PC-3 (cell line): ENCODE measurements around the gene ZNF839. TPM values are rescaled to one million over a fixed set of nuclear protein-coding genes. Genes with fewer than 3 reads are reported as not detected.

Experiments used
- ATAC-seq: fragments of 200-7000 bp; cut with Tn5 transposase; 2 replicates; pipeline ENCODE4 v1.9.1; 2020; ENCODE audit warnings: mild to moderate bottlenecking, moderate library complexity
- BruUV-seq: library from RNA; stranded (reverse); fragments of 400-500 nt; replicated peaks from 2 replicates; lab custom pipeline; 2021; lab: Mats Ljungman, UMichigan
- CTCF ChIA-PET: fragments of 300-600 bp; sonication (Branson Sonifier 250); formaldehyde crosslinking; loops from one replicate; lab custom pipeline; 2022; ENCODE audit warnings: antibody characterized with exemption; lab: Charles Lee
- POLR2A ChIA-PET: fragments of 300-600 bp; sonication (Branson Sonifier 250); formaldehyde crosslinking; loops from one replicate; lab custom pipeline; 2022; ENCODE audit warnings: antibody characterized with exemption; ENCODE audit not compliant: unreplicated experiment; lab: Charles Lee
- DNase-seq: peaks from one replicate; pipeline ENCODE4 v3.0.0-alpha.2; 2015
- H2AFZ ChIP-seq: fragments of 300-600 bp; sonication (generic); 2 replicates; pipeline ENCODE4 v1.6.0; 2016; ENCODE audit warnings: antibody characterized with exemption, low read length
- H3F3A ChIP-seq: fragments of 300-600 bp; sonication (generic); one replicate; pipeline ENCODE4 v1.6.0; 2017; ENCODE audit warnings: antibody characterized with exemption, low read length, control low read depth, mild to moderate bottlenecking; ENCODE audit not compliant: unreplicated experiment
- H3K27ac ChIP-seq: fragments of 300-600 bp; sonication (generic); 2 replicates; pipeline ENCODE4 v1.5.1; 2016; ENCODE audit warnings: mild to moderate bottlenecking, low read length
- H3K27me3 ChIP-seq: fragments of 300-600 bp; sonication (generic); 2 replicates; pipeline ENCODE4 v1.6.1; 2016; ENCODE audit warnings: low read length, mixed read lengths
- H3K36me3 ChIP-seq: fragments of 300-600 bp; sonication (generic); 2 replicates; pipeline ENCODE4 v1.6.1; 2016; ENCODE audit warnings: low read depth, mixed run types, low read length, mixed read lengths
- H3K4me1 ChIP-seq: fragments of 300-600 bp; sonication (generic); 2 replicates; pipeline ENCODE4 v1.5.1; 2016; ENCODE audit warnings: low read length; ENCODE audit not compliant: insufficient read depth
- H3K4me2 ChIP-seq: fragments of 300-600 bp; sonication (generic); 2 replicates; pipeline ENCODE4 v1.6.0; 2016; ENCODE audit warnings: low read length
- H3K4me3 ChIP-seq: fragments of 300-600 bp; sonication (generic); 2 replicates; pipeline ENCODE4 v1.5.1; 2016; ENCODE audit warnings: mild to moderate bottlenecking, low read length, mixed read lengths
- H3K79me2 ChIP-seq: fragments of 300-600 bp; sonication (generic); 2 replicates; pipeline ENCODE4 v1.6.1; 2017; ENCODE audit warnings: low read length, mixed read lengths
- H3K9ac ChIP-seq: fragments of 300-600 bp; sonication (generic); 2 replicates; pipeline ENCODE4 v1.6.0; 2016; ENCODE audit warnings: mild to moderate bottlenecking, low read length
- H3K9me2 ChIP-seq: fragments of 300-600 bp; sonication (generic); replicated peaks from 2 replicates; pipeline ENCODE4 v1.6.1; 2016; ENCODE audit warnings: mixed run types, low read length, mixed read lengths
- H3K9me3 ChIP-seq: fragments of 300-600 bp; sonication (generic); 2 replicates; pipeline ENCODE4 v1.6.1; 2016; ENCODE audit warnings: low read length, mixed read lengths
- H4K20me1 ChIP-seq: fragments of 300-600 bp; sonication (generic); 2 replicates; pipeline ENCODE4 v1.6.1; 2016; ENCODE audit warnings: low read length, mixed read lengths
- EZH2 ChIP-seq: fragments of 300-600 bp; sonication (generic); IDR thresholded peaks from one replicate; pipeline ENCODE4 v1.6.1; 2017; ENCODE audit warnings: antibody characterized with exemption, mild to moderate bottlenecking, low read length; ENCODE audit not compliant: unreplicated experiment
- EZH2phosphoT487 ChIP-seq: fragments of 300-600 bp; sonication (generic); IDR thresholded peaks from 2 replicates; pipeline ENCODE4 v1.6.1; 2018; ENCODE audit warnings: mild to moderate bottlenecking, antibody characterized with exemption, low read length, borderline replicate concordance
- intact Hi-C: fragments of 100-400 bp; cut with micrococcal nuclease; formaldehyde crosslinking; loops from 2 replicates; pipeline ENCODE4 v1.9.0; 2023
- total RNA-seq: library from RNA; depleted of rRNA; stranded (reverse); fragments of >200 nt; gene quantifications from 2 replicates; pipeline ENCODE4 v1.2.3, GENCODE V29; 2014
- TF ChIP-seq, protein P1 (sequence below): fragments of 300-600 bp; sonication (generic); conservative IDR thresholded peaks from 2 replicates; pipeline ENCODE4 v1.5.1; 2017; ENCODE audit warnings: antibody characterized with exemption, low read depth, mild to moderate bottlenecking, low read length

Gene ZNF839
- total RNA-seq, 1 experiment from 2014 or later: 13.2 TPM

DNA sequence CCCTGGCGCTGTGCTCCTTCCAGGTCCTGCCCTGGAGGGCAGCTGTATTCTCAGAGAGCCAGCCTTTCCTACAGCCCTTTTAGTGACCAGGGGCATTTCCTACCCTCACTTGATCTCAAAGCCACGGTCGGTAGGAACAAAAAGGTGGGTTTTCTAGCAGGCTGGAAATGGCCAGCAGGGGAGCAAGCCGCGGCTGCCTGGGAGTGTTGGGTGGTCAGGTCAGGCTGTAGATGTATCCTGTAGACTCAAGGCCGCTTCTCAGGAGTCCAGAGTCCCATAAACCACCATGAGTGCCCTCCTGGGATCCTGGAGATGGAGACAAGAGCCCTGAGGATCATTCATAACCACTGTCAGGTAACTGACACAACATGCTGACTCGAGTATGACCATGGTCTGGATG is 24.5 kb downstream of the ZNF839 start:
- Histone ChIP-seq H3K4me1 (no peaks in the 10 kb centered on the region), H3K9me3 (no peaks in the 10 kb centered on the region), H3K36me3 (peaks cover 23% of the 10 kb centered on the region), H3K27me3 (no peaks in the 10 kb centered on the region), H3K9ac (no peak overlapping the region), H3K4me3 (no peak overlapping the region), H3F3A (no peaks in the 10 kb centered on the region), H3K79me2 (no peaks in the 10 kb centered on the region), H3K9me2 (no peaks in the 10 kb centered on the region), H2AFZ (no peak overlapping the region), H4K20me1 (no peaks in the 10 kb centered on the region), H3K27ac (no peak overlapping the region), H3K4me2 (no peak overlapping the region)
- intact Hi-C loops: no loop called here
- DNase-seq (no peak), ATAC-seq (no peak)
- ChIA-PET CTCF (no interaction called here), POLR2A (no interaction called here)
- no peak for TF ChIP-seq EZH2phosphoT487
- TF ChIP-seq, protein P1, sequence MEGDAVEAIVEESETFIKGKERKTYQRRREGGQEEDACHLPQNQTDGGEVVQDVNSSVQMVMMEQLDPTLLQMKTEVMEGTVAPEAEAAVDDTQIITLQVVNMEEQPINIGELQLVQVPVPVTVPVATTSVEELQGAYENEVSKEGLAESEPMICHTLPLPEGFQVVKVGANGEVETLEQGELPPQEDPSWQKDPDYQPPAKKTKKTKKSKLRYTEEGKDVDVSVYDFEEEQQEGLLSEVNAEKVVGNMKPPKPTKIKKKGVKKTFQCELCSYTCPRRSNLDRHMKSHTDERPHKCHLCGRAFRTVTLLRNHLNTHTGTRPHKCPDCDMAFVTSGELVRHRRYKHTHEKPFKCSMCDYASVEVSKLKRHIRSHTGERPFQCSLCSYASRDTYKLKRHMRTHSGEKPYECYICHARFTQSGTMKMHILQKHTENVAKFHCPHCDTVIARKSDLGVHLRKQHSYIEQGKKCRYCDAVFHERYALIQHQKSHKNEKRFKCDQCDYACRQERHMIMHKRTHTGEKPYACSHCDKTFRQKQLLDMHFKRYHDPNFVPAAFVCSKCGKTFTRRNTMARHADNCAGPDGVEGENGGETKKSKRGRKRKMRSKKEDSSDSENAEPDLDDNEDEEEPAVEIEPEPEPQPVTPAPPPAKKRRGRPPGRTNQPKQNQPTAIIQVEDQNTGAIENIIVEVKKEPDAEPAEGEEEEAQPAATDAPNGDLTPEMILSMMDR: no peak
- no peak for TF ChIP-seq EZH2
- BruUV-seq: no TSS peak

DNA sequence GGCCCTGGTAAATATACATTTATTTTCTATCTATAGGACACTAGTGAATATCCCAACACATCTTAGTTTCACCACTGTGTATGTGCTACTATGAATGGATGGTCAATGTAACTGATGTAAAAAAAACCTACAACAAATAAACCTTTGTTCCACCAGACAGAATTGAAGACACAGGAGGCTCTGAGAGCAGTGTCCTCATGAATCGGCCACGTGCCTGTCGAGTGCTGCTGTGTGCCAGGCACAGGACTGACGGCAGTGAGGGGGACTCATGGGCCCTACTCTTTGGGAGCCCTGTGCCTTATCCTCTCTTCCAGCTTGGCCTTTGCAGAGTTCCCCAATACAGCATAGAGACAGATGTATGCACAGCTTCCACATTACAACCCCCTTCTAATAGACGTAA is 24.9 kb downstream of the ZNF839 start:
- no peak; the same call in 1 of the 2 replicates for ATAC-seq
- CTCF ChIA-PET: no interaction called here
- intact Hi-C loops: no loop called here
- Histone ChIP-seq H3K27me3 (no peaks in the 10 kb centered on the region), H3F3A (no peaks in the 10 kb centered on the region), H3K4me2 (no peak overlapping the region), H3K79me2 (no peaks in the 10 kb centered on the region), H3K4me3 (no peak overlapping the region), H3K4me1 (no peaks in the 10 kb centered on the region), H3K9me2 (no peaks in the 10 kb centered on the region), H2AFZ (no peak overlapping the region), H3K27ac (no peak overlapping the region), H4K20me1 (no peaks in the 10 kb centered on the region), H3K9me3 (no peaks in the 10 kb centered on the region), H3K36me3 (peaks cover 21% of the 10 kb centered on the region), H3K9ac (no peak overlapping the region)
- BruUV-seq: no TSS peak
- TF ChIP-seq EZH2phosphoT487 (no peak), EZH2 (no peak)
- TF ChIP-seq, protein P1: no peak
- POLR2A ChIA-PET: no interaction called here
- DNase-seq: no peak

DNA sequence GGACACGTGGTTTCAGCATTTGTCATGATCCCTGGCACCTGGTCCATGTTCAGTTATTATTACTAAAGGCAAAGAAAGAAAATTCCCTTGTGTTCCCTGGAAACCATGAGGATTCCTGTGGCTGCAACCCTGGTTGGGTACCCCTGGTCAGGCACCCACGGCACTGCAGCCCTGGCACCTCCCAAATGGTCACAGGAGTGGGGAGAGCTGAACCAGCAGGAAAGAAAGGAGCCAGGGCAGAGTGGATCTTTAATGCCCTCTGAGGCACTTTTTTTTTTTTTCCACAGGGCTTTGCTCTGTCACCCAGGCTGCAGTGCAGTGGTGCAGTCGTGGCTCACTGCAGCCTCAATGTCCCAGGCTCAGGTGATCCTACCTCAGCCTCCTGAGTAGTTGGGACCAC is 25.7 kb downstream of the ZNF839 start:
- no peaks in the 10 kb centered on the region for H3K4me1 ChIP-seq
- no peaks in the 10 kb centered on the region for H3K9me2 ChIP-seq
- BruUV-seq: no TSS peak
- ChIA-PET POLR2A (no interaction called here), CTCF (no interaction called here)
- TF ChIP-seq EZH2: no peak
- TF ChIP-seq EZH2phosphoT487: no peak
- TF ChIP-seq, protein P1: no peak
- H3F3A ChIP-seq: no peaks in the 10 kb centered on the region
- H3K36me3 ChIP-seq: peaks cover 21% of the 10 kb centered on the region
- intact Hi-C loops: no loop called here
- H3K4me3 ChIP-seq: no peak overlapping the region
- DNase-seq (no peak), ATAC-seq (no peak)
- H3K27ac ChIP-seq: no peak overlapping the region
- no peaks in the 10 kb centered on the region for H4K20me1 ChIP-seq
- no peaks in the 10 kb centered on the region for H3K27me3 ChIP-seq
- H3K9me3 ChIP-seq: no peaks in the 10 kb centered on the region
- H3K79me2 ChIP-seq: no peaks in the 10 kb centered on the region
- no peak overlapping the region for H3K4me2 ChIP-seq
- H2AFZ ChIP-seq: no peak overlapping the region
- H3K9ac ChIP-seq: no peak overlapping the region
